ENCODE measurements around the gene TOMT. TPM values are rescaled to one million over a fixed set of nuclear protein-coding genes. Genes with fewer than 3 reads are reported as not detected.

TOMT gene
- total and polyA plus RNA-seq, 9 donors, result not detected

DNA sequence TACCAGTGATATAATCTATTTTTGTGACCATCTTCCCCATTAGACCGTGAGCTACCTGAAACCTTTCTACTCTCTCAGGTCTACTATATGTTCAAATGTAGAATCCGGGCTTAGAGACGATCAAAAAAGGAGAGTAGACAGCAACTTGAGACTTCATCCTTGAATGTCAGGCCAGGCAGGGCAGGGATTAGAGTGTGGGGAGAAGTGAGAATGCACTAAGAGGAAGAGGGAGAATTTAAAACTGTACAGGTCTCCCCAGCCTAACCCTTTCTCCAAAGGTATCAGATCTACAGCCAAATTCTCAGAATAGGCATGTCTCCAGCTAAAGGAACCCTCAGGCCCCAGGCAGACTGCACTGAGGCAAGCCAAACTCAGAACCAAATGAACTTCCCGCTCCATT, 3.6 kb upstream of the TOMT start:
- 40 to 45% (median 44%) methylated on average over 4 of the region's 4 CpGs for WGBS, 3 donors
- Histone ChIP-seq H3K27ac (peak overlapping the region in 1 of 2 donors; percentile 89), H3K27me3 (no peaks in the 10 kb centered on the region), H3K9me3 (no peaks in the 10 kb centered on the region), H3K4me3 (peak overlapping the region; percentile 97), H3K36me3 (no peaks in the 10 kb centered on the region), H3K4me1 (ENCODE audit: insufficient read depth) (peaks cover 4% of the 10 kb centered on the region)
- intact Hi-C loops (cut with DNase I), result no loop called here
- DNase-seq, result no peak
- TF ChIP-seq POLR2A (IDR thresholded peaks at IDR 0.05), result no peak
- TF ChIP-seq EP300 (IDR thresholded peaks at IDR 0.05), result no peak
- TF ChIP-seq, protein P1, sequence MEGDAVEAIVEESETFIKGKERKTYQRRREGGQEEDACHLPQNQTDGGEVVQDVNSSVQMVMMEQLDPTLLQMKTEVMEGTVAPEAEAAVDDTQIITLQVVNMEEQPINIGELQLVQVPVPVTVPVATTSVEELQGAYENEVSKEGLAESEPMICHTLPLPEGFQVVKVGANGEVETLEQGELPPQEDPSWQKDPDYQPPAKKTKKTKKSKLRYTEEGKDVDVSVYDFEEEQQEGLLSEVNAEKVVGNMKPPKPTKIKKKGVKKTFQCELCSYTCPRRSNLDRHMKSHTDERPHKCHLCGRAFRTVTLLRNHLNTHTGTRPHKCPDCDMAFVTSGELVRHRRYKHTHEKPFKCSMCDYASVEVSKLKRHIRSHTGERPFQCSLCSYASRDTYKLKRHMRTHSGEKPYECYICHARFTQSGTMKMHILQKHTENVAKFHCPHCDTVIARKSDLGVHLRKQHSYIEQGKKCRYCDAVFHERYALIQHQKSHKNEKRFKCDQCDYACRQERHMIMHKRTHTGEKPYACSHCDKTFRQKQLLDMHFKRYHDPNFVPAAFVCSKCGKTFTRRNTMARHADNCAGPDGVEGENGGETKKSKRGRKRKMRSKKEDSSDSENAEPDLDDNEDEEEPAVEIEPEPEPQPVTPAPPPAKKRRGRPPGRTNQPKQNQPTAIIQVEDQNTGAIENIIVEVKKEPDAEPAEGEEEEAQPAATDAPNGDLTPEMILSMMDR (IDR thresholded peaks at IDR 0.05), result no peak

DNA sequence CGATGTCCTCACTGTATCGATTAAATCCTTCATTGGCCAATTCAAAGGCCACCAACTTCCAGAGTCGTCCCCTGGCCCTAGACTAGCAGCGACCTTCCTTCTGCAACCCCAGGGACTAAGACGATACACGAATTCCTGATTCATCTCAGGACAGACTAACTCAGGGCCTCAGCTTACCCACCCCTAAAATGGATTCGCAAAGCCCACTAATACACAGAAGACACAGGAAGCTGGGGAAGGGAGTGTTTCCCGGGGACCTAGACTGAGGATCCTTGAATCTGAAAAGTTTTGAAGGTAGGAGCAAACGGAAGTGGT, 3.1 kb upstream of the TOMT start:
- no peaks in the 10 kb centered on the region for H3K27me3 ChIP-seq
- TF ChIP-seq, protein P1 (IDR thresholded peaks at IDR 0.05), result no peak
- no peak for TF ChIP-seq EP300 (IDR thresholded peaks at IDR 0.05)
- H3K36me3 ChIP-seq, result no peaks in the 10 kb centered on the region
- peaks cover 4% of the 10 kb centered on the region for H3K4me1 ChIP-seq (ENCODE audit: insufficient read depth)
- peak overlapping the region; percentile 97 for H3K4me3 ChIP-seq
- intact Hi-C loops (cut with DNase I), result no loop called here
- WGBS, 3 donors, result 0 to 3% (median 1%) methylated on average over 9 of the region's 9 CpGs
- H3K9me3 ChIP-seq, result no peaks in the 10 kb centered on the region
- H3K27ac ChIP-seq, result peak overlapping the region; percentile 43 to 89
- no peak for DNase-seq

DNA sequence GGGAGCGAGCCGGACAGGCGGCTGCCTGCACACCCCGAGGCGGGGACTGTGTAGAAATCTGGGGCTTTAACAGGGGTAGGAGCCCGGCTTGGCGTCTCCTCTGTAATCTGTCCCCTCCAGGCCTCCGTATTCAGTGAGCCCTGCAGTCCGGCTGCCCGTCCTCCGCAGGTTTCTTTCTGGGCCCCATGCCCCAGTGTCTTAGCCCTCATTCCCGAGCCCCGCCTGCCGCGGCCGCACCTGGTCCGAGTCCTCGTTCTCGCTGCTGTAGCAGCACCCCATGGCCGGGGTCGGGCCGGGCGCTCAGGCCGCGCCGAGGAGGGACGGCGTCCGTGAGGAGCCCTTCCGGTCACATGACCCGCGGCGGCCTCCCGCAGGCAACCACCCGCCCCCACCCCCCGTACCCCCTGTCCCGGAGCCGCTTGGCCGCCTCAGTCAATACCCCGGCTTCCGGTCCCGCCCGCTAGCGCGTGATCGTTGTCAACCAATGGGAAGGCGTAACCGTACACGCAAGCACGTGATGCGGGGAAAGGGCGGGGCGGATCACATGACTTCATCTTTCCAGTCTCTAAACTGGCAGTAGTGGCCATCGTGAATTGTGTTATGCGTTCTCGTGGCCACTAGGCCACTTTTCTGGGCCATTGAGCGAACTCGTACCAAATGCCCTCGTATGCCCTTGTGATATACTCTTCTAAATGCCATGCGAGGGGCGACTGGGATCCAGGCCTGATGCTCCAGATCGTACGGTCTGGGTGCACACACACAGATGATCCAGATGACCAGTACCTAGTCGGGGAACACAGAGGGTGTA, 2.6 kb upstream of the TOMT start, which contains the start of gene LAMTOR1:
Gene LAMTOR1 (minus strand): TSS at position 352 of the 808 bp plus-strand sequence. CDS start 73 bp downstream, at position 279.
- Histone ChIP-seq H3K36me3 (no peaks in the 10 kb centered on the region), H3K4me1 (ENCODE audit: insufficient read depth) (peaks cover 4% of the 10 kb centered on the region), H3K4me3 (peak within 1 kb of the TSS; percentile 97), H3K9me3 (no peaks in the 10 kb centered on the region), H3K27me3 (no peaks in the 10 kb centered on the region), H3K27ac (peak within 1 kb of the TSS; percentile 43 to 89)
- peak; percentile 99 to 100 (median 100) for DNase-seq
- no peak for TF ChIP-seq EP300 (IDR thresholded peaks at IDR 0.05)
- TF ChIP-seq, protein P1 (IDR thresholded peaks at IDR 0.05), result peak in 2 of 3 donors; percentile 54 to 71
- peak; percentile 72 for TF ChIP-seq POLR2A (IDR thresholded peaks at IDR 0.05)
- WGBS, 3 donors, result 1 to 3% (median 1%) methylated on average over 53 to 64 of the region's 64 CpGs
- intact Hi-C loops (cut with DNase I), result no loop called here

DNA sequence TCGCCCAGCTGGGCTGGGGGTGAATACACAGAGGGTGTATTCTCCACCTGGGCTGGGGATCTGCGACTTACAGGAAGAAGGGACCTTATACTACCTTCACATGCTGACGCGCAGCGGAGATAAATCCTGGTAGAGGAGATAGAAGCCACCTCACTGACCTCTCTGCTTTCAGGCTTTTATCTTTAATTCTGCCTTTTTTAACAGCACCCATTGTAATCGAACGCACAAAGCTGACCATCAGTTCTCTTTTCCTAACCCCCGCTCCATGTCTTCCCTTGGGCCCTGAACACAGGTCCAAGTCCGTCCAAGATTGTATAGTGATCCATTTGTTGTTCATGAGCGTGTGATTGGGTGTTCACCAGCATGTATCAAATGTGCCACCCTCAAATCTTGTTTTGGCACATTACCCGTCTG, 2.0 kb upstream of the TOMT start:
- DNase-seq, result no peak
- H3K9me3 ChIP-seq, result no peaks in the 10 kb centered on the region
- H3K27me3 ChIP-seq, result no peaks in the 10 kb centered on the region
- H3K36me3 ChIP-seq, result no peaks in the 10 kb centered on the region
- intact Hi-C loops (cut with DNase I), result no loop called here
- no peak for TF ChIP-seq POLR2A (IDR thresholded peaks at IDR 0.05)
- TF ChIP-seq, protein P1 (IDR thresholded peaks at IDR 0.05), result peak in 1 of 3 donors; percentile 1
- WGBS, 3 donors, result 73 to 79% (median 76%) methylated on average over 11 of the region's 11 CpGs
- H3K4me3 ChIP-seq, result peak overlapping the region; percentile 46
- H3K4me1 ChIP-seq (ENCODE audit: insufficient read depth), result peaks cover 4% of the 10 kb centered on the region
- H3K27ac ChIP-seq, result peak overlapping the region; percentile 37 to 89

All from ovary (tissue), 9 donors.